HL-60 (cell line): ENCODE data around the gene FOXD1.

ENCODE experiments used
- DNase-seq, 2 experiments: peaks; one replicate each; pipeline ENCODE4 v3.0.0-alpha.2; 2010 to 2020; ENCODE audit warnings: low read depth in 1 of 2, low spot score in 1 of 2
- H3K27ac ChIP-seq: fragments of 250-450 bp; sonication (Bioruptor Pico); replicated peaks from 2 replicates; pipeline ENCODE4 v1.5.1; 2020; ENCODE audit warnings: mild to moderate bottlenecking, moderate library complexity
- H3K27me3 ChIP-seq: fragments of 250-450 bp; sonication (Bioruptor Pico); 2 replicates; pipeline ENCODE4 v1.5.1; 2021; ENCODE audit warnings: mild to moderate bottlenecking, moderate library complexity; ENCODE audit not compliant: insufficient read depth, poor library complexity, severe bottlenecking
- H3K4me3 ChIP-seq: replicated peaks from 2 replicates; pipeline ENCODE4 v1.5.1; 2011; ENCODE audit warnings: mild to moderate bottlenecking, control low read depth, low read length; ENCODE audit not compliant: insufficient read depth
- CTCF ChIP-seq: IDR thresholded peaks from one replicate; pipeline ENCODE4 v1.5.1; 2011; ENCODE audit warnings: low read length, control low read depth, inconsistent platforms; ENCODE audit not compliant: insufficient read depth
- GABPA ChIP-seq: IDR thresholded peaks from 2 replicates; pipeline ENCODE4 v1.6.1; 2012; ENCODE audit warnings: low read depth
- POLR2AphosphoS5 ChIP-seq: IDR thresholded peaks from 2 replicates; pipeline ENCODE4 v1.6.1; 2012; ENCODE audit warnings: low read depth
- REST ChIP-seq: IDR thresholded peaks from 2 replicates; pipeline ENCODE4 v1.6.1; 2012; ENCODE audit warnings: low read depth; ENCODE audit not compliant: insufficient replicate concordance
- SPI1 ChIP-seq: IDR thresholded peaks from 2 replicates; pipeline ENCODE4 v1.6.1; 2012; ENCODE audit warnings: low read depth, mild to moderate bottlenecking, borderline replicate concordance

FOXD1 gene

GRCh38 chr5:73452215-73452614 is 3.6 kb upstream of the FOXD1 start:
- Histone ChIP-seq H3K27ac (no peak overlapping the region), H3K27me3 (peaks cover 17% of the 10 kb centered on the region), H3K4me3 (no peak overlapping the region)
- TF ChIP-seq REST (no peak), SPI1 (no peak), POLR2AphosphoS5 (no peak), GABPA (no peak), CTCF (no peak)
- no peak for DNase-seq

- peak in 1 of 2 experiments; percentile 14 for DNase-seq
- Histone ChIP-seq H3K27ac (no peak overlapping the region), H3K27me3 (peaks cover 19% of the 10 kb centered on the region), H3K4me3 (no peak overlapping the region)
- TF ChIP-seq REST (no peak), SPI1 (no peak), POLR2AphosphoS5 (no peak)
Observed at GRCh38 chr5:73451224-73452130, 2.9 kb upstream of the FOXD1 start.

- no peak for TF ChIP-seq POLR2AphosphoS5
- no peak for TF ChIP-seq GABPA
- no peak for TF ChIP-seq SPI1
- TF ChIP-seq REST = no peak
- TF ChIP-seq CTCF = no peak
- Histone ChIP-seq H3K27me3 (peaks cover 25% of the 10 kb centered on the region), H3K4me3 (no peak overlapping the region), H3K27ac (no peak overlapping the region)
- DNase-seq = no peak
Observed at GRCh38 chr5:73450672-73451223, 2.2 kb upstream of the FOXD1 start.
